Endodermal cell (in vitro differentiated cells): Measurements from ENCODE around the gene NPC1L1. TPM values are rescaled to one million over a fixed set of nuclear protein-coding genes. Genes with fewer than 3 reads are reported as not detected.

Source experiments
- DNase-seq: peaks from one replicate; pipeline ENCODE4 v3.0.0-alpha.2; 2017
- H3K27ac ChIP-seq: 2 replicates; pipeline ENCODE4 v1.5.1; 2013; ENCODE audit warnings: mild to moderate bottlenecking, low read depth, low read length, moderate library complexity
- H3K27me3 ChIP-seq: 2 replicates; pipeline ENCODE4 v1.6.1; 2013; ENCODE audit warnings: mild to moderate bottlenecking, low read length, moderate library complexity; ENCODE audit not compliant: insufficient read depth, control insufficient read depth, poor library complexity, severe bottlenecking
- H3K36me3 ChIP-seq: 2 replicates; pipeline ENCODE4 v1.7.0; 2013; ENCODE audit warnings: mild to moderate bottlenecking, low read length, moderate library complexity; ENCODE audit not compliant: control insufficient read depth, insufficient read depth
- H3K4me1 ChIP-seq: one replicate; pipeline ENCODE4 v1.7.0; 2013; ENCODE audit warnings: low read length; ENCODE audit not compliant: control insufficient read depth, insufficient read depth
- H3K4me3 ChIP-seq: 2 replicates; pipeline ENCODE4 v1.5.1; 2013; ENCODE audit warnings: mild to moderate bottlenecking, low read length, moderate library complexity
- H3K9ac ChIP-seq: 2 replicates; pipeline ENCODE4 v1.6.1; 2013; ENCODE audit warnings: mild to moderate bottlenecking, low read length, moderate library complexity; ENCODE audit not compliant: poor library complexity, severe bottlenecking; ENCODE audit errors: extremely low read depth
- H3K9me3 ChIP-seq: 2 replicates; pipeline ENCODE4 v1.6.1; 2013; ENCODE audit warnings: mild to moderate bottlenecking, low read length, moderate library complexity; ENCODE audit not compliant: control insufficient read depth
- H3K27ac Mint-ChIP-seq: 2 replicates; pipeline ENCODE4 v1.8.0; 2020; ENCODE audit warnings: mixed read lengths
- H3K27me3 Mint-ChIP-seq: 2 replicates; pipeline ENCODE4 v1.8.0; 2021; ENCODE audit warnings: mild to moderate bottlenecking, mixed read lengths; ENCODE audit not compliant: insufficient read depth
- H3K36me3 Mint-ChIP-seq: 2 replicates; pipeline ENCODE4 v1.8.0; 2020; ENCODE audit warnings: low read depth, mixed read lengths
- H3K4me1 Mint-ChIP-seq: 2 replicates; pipeline ENCODE4 v1.8.0; 2020; ENCODE audit warnings: mixed read lengths
- H3K4me3 Mint-ChIP-seq: 2 replicates; pipeline ENCODE4 v1.8.0; 2020; ENCODE audit warnings: mild to moderate bottlenecking, moderate library complexity, mixed read lengths
- H3K9me3 Mint-ChIP-seq: 2 replicates; pipeline ENCODE4 v1.8.0; 2020; ENCODE audit warnings: mild to moderate bottlenecking, mixed read lengths
- WGBS, 2 experiments: methylation state at CpG; one replicate each; pipeline versions ENCODE4 v1.1.5 to v1.1.7; 2013; ENCODE audit warnings: missing lambda C conversion rate in 2 of 2, mixed read lengths in 1 of 2; ENCODE audit not compliant: insufficient coverage in 1 of 2, insufficient read length in 1 of 2; 5-methylcytosine and 5-hydroxymethylcytosine counted together
- total RNA-seq, 2 donors: library from RNA; stranded (reverse); fragmentation: NEBNext Ultra II Directional in 1 of 2; extraction: Animal tissue kit (Norgen Biotek cat#: 25700) in 1 of 2; gene quantifications; 2 replicates in 1 of 2; 3 replicates in 1 of 2; pipeline ENCODE4 v1.2.1, GENCODE V29; 2021
- TF ChIP-seq, protein P1 (sequence below): fragments of 200-600 bp; sonication (generic); conservative IDR thresholded peaks from 2 replicates; pipeline ENCODE4 v1.5.0; 2021; ENCODE audit warnings: antibody characterized with exemption, mild to moderate bottlenecking

Gene NPC1L1
- total RNA-seq, 2 donors from 2014 or later: 2.7 to 3.1 TPM

DNA sequence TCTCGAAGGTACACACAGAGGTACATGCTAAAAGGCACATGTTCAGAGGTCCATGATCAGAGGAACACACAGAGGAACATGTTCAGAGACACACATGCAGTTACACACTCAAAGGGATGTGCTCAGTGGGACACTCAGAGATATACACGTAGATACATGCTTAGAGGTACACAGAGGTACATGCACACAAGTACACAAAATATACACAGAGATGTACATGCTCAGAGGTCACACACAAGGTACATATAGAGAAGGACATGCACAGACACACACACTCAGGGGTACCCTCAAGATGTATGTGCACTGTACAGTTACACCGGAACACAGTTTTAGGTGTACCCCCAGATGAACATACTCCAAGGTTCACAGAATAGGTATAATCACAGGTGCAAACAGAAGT lies 18.8 kb downstream of the NPC1L1 start:
- peaks cover 23% of the 10 kb centered on the region for H3K9me3 Mint-ChIP-seq
- Histone ChIP-seq H3K9me3 (peaks cover 6% of the 10 kb centered on the region), H3K4me3 (no peak overlapping the region), H3K4me1 (no peaks in the 10 kb centered on the region), H3K27me3 (no peaks in the 10 kb centered on the region), H3K9ac (no peak overlapping the region), H3K27ac (no peak overlapping the region), H3K36me3 (no peaks in the 10 kb centered on the region)
- H3K4me1 Mint-ChIP-seq: no peaks in the 10 kb centered on the region
- WGBS, 2 experiments: 87 to 90% methylated on average over 2 to 3 of the region's 3 CpGs
- no peak for DNase-seq
- peaks cover 13% of the 10 kb centered on the region for H3K27me3 Mint-ChIP-seq
- no peaks in the 10 kb centered on the region for H3K36me3 Mint-ChIP-seq
- no peak overlapping the region for H3K27ac Mint-ChIP-seq
- TF ChIP-seq, protein P1, sequence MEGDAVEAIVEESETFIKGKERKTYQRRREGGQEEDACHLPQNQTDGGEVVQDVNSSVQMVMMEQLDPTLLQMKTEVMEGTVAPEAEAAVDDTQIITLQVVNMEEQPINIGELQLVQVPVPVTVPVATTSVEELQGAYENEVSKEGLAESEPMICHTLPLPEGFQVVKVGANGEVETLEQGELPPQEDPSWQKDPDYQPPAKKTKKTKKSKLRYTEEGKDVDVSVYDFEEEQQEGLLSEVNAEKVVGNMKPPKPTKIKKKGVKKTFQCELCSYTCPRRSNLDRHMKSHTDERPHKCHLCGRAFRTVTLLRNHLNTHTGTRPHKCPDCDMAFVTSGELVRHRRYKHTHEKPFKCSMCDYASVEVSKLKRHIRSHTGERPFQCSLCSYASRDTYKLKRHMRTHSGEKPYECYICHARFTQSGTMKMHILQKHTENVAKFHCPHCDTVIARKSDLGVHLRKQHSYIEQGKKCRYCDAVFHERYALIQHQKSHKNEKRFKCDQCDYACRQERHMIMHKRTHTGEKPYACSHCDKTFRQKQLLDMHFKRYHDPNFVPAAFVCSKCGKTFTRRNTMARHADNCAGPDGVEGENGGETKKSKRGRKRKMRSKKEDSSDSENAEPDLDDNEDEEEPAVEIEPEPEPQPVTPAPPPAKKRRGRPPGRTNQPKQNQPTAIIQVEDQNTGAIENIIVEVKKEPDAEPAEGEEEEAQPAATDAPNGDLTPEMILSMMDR: no peak
- H3K4me3 Mint-ChIP-seq: no peak overlapping the region

DNA sequence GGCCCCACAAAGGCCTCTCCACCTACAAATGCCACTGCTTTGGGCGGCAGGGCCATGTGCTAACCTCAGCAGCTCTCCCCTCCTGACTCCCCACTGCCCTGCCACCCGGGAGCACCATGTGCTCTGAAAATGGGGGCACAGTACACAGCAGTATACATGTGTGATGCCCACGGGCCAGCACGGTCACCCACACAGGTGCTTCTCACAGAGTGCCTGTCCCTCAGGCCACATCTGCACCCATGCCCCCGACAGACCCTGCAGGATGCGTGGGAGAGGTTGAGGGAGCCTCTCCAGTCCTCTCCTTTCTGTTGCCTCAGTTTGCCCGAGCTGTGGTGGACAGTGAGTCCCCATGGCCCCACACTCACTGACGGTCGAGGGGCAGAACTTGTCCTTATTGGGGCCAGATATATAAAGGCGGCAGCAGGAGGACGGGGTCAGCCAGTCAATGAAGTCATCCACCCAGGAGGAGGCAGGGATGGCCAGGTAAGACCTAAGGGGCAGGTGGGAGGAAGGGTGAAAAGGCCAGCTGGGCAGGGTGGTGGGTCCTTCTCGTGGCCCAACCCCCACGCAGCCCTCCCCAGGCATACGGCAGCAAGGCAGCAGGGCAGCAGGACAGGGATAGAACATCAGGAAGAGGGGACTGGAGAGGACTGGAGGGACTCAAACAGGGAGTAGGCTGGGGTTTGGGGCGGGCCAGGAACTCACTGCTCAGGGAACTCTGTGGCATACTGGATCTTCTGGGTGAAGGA lies 19.6 kb downstream of the NPC1L1 start:
- Histone ChIP-seq H3K27ac (no peak overlapping the region), H3K9ac (no peak overlapping the region), H3K4me1 (no peaks in the 10 kb centered on the region), H3K9me3 (peaks cover 6% of the 10 kb centered on the region), H3K4me3 (no peak overlapping the region), H3K36me3 (no peaks in the 10 kb centered on the region), H3K27me3 (no peaks in the 10 kb centered on the region)
- H3K4me1 Mint-ChIP-seq: no peaks in the 10 kb centered on the region
- H3K27ac Mint-ChIP-seq: no peak overlapping the region
- H3K4me3 Mint-ChIP-seq: no peak overlapping the region
- H3K9me3 Mint-ChIP-seq: peaks cover 20% of the 10 kb centered on the region
- WGBS, 2 experiments: 90 to 94% methylated on average over 8 to 15 of the region's 15 CpGs
- H3K36me3 Mint-ChIP-seq: no peaks in the 10 kb centered on the region
- peaks cover 13% of the 10 kb centered on the region for H3K27me3 Mint-ChIP-seq
- no peak for DNase-seq
- TF ChIP-seq, protein P1: no peak

DNA sequence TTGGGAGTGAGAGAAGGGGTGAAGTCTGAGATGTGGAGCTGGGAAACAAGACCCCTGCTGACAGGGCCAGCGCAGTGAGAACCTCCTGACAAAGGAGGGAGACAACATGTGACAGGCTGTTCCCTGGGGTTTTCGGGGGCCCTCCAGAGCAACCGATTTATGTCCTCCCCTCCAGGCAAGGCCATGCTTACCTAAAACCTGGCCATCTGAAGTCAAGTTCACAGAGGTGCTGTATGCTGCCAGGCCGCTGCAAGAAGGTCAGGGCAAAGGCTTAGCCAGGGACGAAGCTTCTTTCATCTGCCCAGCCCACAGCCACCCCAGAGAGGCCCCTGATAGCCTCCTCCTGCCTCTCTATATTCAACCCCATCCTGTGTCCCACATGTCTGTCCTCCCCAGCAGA lies 20.6 kb downstream of the NPC1L1 start:
- H3K4me3 ChIP-seq: no peak overlapping the region
- DNase-seq: no peak
- H3K27ac ChIP-seq: no peak overlapping the region
- H3K9ac ChIP-seq: no peak overlapping the region
- no peaks in the 10 kb centered on the region for H3K27me3 ChIP-seq
- no peaks in the 10 kb centered on the region for H3K4me1 ChIP-seq
- no peak overlapping the region for H3K27ac Mint-ChIP-seq
- H3K36me3 ChIP-seq: no peaks in the 10 kb centered on the region
- TF ChIP-seq, protein P1: no peak
- no peaks in the 10 kb centered on the region for H3K36me3 Mint-ChIP-seq
- 73 to 88% methylated on average over 2 to 5 of the region's 5 CpGs for WGBS, 2 experiments
- peaks cover 13% of the 10 kb centered on the region for H3K27me3 Mint-ChIP-seq
- H3K9me3 ChIP-seq: peaks cover 6% of the 10 kb centered on the region
- H3K4me1 Mint-ChIP-seq: no peaks in the 10 kb centered on the region
- H3K9me3 Mint-ChIP-seq: peaks cover 14% of the 10 kb centered on the region
- no peak overlapping the region for H3K4me3 Mint-ChIP-seq
